Stimulated activated naive CD4-positive, alpha-beta T cell (primary cell): ENCODE results near the gene SMAD7.
A peak's percentile ranks its signal among the peaks of the same experiment; 100 is the strongest.

ENCODE experiments used
- DNase-seq, 6 experiments: peaks; one replicate each; lab custom pipeline; 2025; lab: John Stamatoyannopoulos, UW

SMAD7 gene

GRCh38 chr18:48986851-48987761 lies 36.3 kb upstream of the SMAD7 start:
- DNase-seq, result no peak

GRCh38 chr18:48985161-48985560 lies 34.4 kb upstream of the SMAD7 start:
- DNase-seq, result no peak

DNA sequence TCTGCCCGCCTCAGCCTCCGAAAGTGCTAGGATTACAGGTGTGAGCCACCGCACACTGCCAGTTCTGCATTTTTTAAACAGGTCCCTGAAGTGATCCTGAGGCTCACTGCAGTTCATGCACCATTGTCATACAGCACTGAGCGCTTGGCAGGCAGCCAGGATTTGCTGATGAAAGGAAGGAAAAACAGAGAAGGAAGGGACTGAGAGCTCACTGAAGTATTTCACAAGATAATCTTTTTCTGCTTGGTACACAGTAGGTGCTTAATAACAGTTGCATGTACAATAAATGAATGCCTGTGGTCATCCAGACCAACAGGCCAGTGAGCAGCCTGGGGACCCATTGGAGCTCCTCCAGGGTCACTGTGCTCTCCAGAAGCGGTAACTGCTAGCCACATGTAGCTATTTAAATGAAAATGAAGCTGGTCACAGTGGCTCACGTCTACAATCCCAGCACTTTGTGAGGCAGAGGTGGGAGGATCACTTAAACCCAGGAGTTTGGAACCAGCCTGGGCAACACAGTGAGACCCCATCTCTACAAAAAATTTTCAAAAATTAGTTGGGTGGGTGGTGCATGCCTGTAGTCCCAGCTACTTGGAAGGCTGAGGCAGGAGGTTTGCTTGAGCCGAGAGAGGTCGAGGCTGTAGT lies 33.1 kb upstream of the SMAD7 start:
- peak in 4 of 6 experiments; percentile 12 to 23 (median 20) for DNase-seq

DNA sequence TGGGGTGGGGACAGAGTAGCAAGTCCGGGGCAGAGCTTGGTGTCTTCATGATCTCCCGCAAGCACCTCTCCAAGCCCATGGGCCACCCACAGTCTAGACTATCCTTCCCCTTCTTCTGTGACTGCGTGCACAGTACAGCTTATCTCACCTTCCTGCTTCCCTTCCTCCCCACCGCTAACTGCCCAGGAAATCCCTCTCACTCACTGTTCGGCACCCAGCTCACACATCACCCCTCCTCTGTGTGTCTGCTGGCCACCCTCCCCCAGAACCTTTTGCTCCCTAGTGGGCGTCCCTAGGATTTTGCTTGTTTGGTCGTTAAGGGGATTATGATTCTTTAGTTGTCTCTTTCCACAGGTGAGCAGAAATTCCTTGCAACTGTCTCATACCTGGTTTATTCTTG lies 31.5 kb upstream of the SMAD7 start:
- no peak for DNase-seq

- DNase-seq, result no peak
Measured at GRCh38 chr18:48979944-48980890, 29.5 kb upstream of the SMAD7 start.

- DNase-seq, result no peak
Measured at GRCh38 chr18:48977914-48978313, 27.1 kb upstream of the SMAD7 start.

- peak in 5 of 6 experiments; percentile 28 to 53 (median 31) for DNase-seq
Measured at GRCh38 chr18:48975817-48976649, 25.3 kb upstream of the SMAD7 start.

DNA sequence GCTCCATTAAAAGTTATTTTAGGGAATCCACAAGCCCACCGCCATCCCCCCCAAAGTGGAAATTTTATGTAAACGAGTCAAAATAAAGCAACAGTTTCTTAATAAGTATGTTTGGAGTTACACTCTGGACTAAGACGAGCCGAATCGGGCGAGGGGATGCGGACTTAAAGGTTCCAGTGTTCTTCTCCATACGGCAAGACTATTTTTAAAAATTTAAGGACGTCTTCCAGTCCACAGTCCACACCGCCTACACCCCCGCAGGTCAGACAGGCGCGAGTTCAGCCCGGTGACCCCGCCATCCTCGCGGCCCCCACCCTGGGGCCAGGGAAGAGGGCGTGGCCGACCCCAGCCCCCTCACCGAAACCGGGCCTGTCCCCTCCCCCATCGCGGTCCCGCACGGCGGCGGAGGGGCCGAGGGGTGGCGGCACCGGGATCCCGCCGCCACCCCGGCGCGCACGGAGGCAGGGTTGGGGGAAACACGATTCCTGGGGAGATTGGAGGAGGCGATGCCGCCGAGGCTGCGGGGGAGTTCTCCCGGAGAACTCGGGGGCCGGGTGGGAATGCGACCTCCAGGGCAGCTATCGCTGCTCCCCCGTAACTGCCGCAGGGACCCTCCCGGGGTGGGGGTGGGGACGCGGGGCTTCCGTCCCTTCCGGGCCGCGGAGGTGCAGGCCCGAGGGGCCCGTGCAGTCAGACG lies 24.5 kb upstream of the SMAD7 start:
- DNase-seq, result no peak

DNA sequence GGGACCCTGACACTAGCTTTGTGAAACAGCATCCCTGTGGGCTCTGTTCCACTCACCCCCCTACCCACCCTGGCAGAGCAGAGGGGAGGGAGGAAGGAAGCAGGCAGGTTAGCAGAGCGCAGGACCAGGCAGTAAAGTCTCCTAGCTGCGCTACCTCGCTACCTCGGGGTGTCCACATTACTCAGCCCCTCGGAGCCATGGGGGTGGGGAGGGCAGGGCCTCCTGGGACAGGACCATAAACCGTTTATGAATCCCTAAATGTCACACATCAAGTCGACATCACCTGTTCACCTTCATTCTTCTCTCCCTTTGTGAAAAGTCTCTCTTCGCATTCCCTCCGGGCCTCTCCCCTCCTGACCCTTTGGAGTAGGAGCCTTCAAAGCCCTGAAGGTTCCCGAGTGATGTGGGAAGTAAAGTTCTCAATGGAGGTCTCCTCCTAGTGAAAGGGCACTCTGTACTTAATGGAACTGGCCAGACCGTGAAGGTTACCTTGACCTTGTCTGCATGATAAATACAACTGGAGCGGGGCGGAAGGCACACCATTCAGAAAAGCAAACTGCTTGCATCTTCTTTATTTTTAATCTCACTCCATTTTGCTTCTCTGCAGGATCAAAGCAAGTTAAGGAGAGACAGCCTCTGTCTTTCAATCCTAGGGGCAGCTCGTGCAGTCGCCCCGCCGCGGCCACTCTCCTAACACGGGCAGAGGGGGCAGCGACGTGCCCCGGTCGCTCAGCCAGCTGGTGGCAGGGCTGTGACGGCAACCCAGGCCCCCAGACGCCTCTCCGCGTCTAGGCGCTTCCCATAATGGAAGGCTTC lies 23.7 kb upstream of the SMAD7 start:
- DNase-seq, result no peak

DNA sequence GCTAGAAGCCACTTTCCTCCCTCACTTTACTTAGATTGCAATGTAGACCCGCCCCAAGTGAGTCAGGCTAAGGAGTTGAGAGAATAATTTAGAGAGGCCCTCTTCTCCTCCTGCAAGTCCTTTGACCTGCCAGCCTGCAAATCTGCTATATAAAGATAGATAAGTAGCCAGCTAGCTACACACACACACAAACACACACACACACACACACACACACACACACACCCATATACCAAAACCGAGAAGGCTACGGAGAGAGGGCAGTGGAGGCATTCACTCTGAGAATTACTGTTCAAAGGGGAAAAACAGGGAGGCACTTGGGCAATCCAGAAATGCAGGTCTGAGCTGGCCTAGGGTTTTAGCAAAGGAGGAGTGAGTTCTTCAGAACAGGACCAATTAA lies 23.0 kb upstream of the SMAD7 start:
- no peak for DNase-seq

DNA sequence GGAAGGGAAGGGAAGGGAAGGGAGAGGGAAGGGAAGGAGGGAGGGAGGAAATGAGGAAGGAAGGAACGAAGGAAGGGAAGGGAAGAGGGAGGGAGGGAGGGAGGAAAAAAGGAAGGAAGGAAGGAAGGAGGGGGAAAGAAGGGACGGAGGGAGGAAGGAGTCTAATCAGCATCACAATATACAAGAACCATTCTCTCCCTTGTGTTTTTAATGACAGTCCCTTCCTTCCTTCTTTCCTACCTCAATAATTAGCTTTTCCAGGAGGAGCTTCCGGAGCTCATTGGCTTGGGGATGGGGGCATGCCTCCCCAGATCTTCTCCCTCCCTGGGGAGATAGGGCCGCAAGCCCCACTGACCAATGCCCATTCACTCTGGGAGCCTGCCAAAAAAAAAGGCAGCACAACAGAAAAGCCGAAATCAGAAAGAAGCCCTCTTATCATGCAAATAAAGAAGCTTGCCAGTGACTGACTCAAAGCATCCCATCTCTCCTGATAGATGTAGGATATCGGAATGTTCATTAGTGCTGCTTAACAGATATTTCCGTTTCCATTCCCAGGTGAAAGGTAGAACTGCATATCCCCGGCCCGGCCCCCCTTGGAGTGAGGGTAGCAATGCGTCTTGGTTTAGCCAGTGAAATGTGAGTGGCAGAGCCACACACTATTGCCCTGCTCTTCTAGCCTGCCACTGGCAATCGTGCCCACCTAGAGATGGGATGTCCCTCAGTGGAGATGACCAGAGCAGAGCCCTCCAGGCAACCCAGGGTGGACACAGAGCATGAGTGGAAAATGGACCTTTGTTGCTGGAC lies 17.8 kb upstream of the SMAD7 start:
- DNase-seq, result no peak

DNA sequence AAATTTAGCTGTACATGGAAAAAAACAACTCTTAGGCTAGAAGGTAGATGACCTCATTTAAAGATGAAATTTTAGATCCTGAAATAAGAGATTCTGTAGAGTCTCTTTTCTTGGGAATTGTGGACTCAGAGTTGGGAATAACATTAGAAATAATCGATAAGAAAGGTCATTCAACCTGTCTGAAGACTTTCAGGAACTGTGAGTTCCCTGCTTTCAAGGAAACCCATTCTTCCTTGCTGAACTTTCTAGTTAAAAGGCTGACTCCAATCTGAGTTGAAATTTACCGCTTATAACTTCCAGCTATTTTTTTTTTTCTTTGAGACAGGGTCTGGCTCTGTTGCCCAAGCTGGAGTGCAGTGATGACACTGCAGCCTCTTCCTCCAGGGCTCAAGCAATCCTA lies 16.8 kb upstream of the SMAD7 start:
- DNase-seq, result no peak

GRCh38 chr18:48966523-48966922 lies 15.8 kb upstream of the SMAD7 start:
- no peak for DNase-seq

DNA sequence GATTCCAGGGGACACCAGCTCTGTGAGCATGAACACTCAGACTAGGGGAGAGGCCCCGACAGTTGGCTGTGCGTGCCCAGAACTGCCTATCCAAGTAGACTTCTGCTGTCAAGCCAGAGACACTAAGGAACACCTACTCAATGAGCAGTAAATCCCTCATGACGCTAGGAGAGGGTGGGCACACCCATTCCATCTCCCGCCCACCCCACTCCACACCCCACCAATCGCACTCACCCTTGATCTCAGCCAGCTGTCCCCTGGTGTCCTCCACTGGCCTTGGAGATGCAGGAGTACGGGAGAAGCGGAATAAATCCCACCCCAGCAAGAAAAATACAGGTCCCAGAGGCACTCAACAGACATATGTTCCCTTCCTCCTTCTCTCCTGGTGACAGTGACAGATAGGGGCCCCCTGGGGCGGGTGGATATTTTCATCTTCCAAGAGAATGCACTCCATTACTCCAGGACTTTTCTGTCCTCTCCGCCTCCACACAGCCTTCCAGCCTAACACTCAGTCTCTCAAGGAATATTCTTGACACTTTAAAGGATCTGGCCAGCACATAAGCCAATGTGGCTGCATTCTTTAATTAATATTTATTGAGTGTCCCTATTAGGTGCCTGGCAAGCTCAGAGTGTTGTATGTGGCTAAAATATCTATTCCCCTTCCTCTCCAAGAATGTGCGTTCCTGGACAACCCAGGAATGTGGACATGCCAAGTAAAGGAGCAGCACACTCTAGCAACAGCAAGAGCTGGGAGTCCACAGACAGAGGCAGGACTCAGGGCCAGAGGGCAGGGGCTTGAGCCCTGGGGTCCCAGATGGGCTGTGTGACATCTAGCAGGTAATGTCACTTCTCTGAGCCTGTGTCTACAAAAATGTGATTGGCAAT lies 13.1 kb upstream of the SMAD7 start:
- DNase-seq, result no peak

GRCh38 chr18:48962994-48963561 lies 12.3 kb upstream of the SMAD7 start:
- DNase-seq, result peak in 1 of 6 experiments; percentile 9

GRCh38 chr18:48962252-48962993 lies 11.7 kb upstream of the SMAD7 start:
- no peak for DNase-seq

- no peak for DNase-seq
Measured at GRCh38 chr18:48961547-48961946, 10.8 kb upstream of the SMAD7 start.
